ENCODE results near the gene PFKL.

PFKL gene

GRCh38 chr21:44329086-44329889 lies 29.4 kb downstream of the PFKL start:
- no peaks in the 10 kb centered on the region for H3K36me3 ChIP-seq (ENCODE audit: control insufficient read depth, insufficient read depth, low read length)
- no peaks in the 10 kb centered on the region for H3K27me3 ChIP-seq (ENCODE audit: control insufficient read depth, insufficient read depth, low read length)

DNA sequence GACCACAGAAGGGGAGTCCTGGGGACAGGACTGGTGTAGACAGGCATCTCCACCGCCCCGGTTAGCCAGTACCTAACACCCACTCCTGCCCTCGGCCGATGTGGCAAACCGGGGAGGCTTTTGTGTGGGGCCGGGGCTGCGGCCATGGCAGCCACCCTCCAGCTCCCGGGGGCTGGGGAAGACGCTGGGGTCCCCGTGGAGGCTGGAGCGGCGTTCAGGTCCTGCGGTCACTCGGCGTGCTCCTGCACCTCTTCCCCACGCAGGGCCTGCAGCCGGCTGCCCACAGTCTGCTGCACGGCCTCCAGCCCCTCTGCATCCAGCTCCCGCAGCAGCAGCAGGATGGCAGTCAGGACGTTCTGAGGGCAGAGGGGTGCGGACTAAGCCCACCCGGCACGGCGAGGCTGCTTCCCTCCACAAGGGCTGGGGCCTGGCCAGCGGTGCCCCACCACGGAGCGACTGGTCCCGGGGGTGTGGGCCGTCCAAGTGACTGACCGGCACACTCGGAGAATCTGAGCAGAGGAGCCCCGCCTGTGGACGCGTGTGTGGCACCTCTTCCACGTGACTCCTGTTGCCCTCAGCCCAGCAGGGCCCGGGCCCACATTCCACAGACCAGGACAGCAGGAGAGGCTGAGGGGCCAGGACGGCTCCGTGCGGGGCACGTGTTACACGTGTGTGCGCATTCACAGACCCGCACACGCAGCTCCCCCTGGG lies 30.3 kb downstream of the PFKL start:
- Histone ChIP-seq H3K4me3 (ENCODE audit: low read length) (no peak overlapping the region), H3K36me3 (ENCODE audit: control insufficient read depth, insufficient read depth, low read length) (no peaks in the 10 kb centered on the region), H3K4me1 (ENCODE audit: control insufficient read depth, insufficient read depth, low read length) (no peaks in the 10 kb centered on the region), H3K9ac (ENCODE audit: low read length) (no peak overlapping the region), H3K9me3 (ENCODE audit: control insufficient read depth, low read length) (no peaks in the 10 kb centered on the region), H3K27me3 (ENCODE audit: control insufficient read depth, insufficient read depth, low read length) (no peaks in the 10 kb centered on the region)

More at GRCh38 chr21:44329086-44329889, 29.4 kb downstream of the PFKL start:
- Histone ChIP-seq H3K4me1 (ENCODE audit: control insufficient read depth, insufficient read depth, low read length) (no peaks in the 10 kb centered on the region), H3K4me3 (ENCODE audit: low read length) (no peak overlapping the region), H3K9me3 (ENCODE audit: control insufficient read depth, low read length) (no peaks in the 10 kb centered on the region), H3K9ac (ENCODE audit: low read length) (no peak overlapping the region)

GRCh38 chr21:44330698-44331097 lies 30.8 kb downstream of the PFKL start:
- no peak overlapping the region for H3K9ac ChIP-seq (ENCODE audit: low read length)
- H3K4me3 ChIP-seq (ENCODE audit: low read length), result no peak overlapping the region
- H3K27me3 ChIP-seq (ENCODE audit: control insufficient read depth, insufficient read depth, low read length), result no peaks in the 10 kb centered on the region
- no peaks in the 10 kb centered on the region for H3K9me3 ChIP-seq (ENCODE audit: control insufficient read depth, low read length)
- H3K4me1 ChIP-seq (ENCODE audit: control insufficient read depth, insufficient read depth, low read length), result no peaks in the 10 kb centered on the region
- H3K36me3 ChIP-seq (ENCODE audit: control insufficient read depth, insufficient read depth, low read length), result no peaks in the 10 kb centered on the region

DNA sequence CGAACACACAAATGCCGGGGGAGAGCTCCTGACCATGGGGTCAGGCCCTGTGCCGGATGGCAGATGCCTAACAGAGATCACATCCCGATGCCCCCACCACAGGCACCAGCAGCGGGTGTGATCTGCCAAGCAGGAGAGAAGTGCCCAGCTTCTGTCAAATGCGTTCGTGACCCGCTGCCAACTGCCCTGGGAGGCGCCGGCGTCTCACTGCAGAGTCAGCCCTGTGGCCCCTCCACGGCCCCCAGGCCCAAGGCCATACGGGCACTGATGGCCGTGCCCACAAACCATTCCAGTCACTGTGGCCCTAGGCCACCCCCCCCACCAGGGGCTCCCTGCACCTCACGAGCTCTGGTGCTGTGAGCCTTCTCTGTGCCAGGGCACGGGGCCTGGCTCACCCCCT lies 31.4 kb downstream of the PFKL start:
- Histone ChIP-seq H3K9me3 (ENCODE audit: control insufficient read depth, low read length) (no peaks in the 10 kb centered on the region), H3K27me3 (ENCODE audit: control insufficient read depth, insufficient read depth, low read length) (no peaks in the 10 kb centered on the region), H3K9ac (ENCODE audit: low read length) (no peak overlapping the region), H3K4me1 (ENCODE audit: control insufficient read depth, insufficient read depth, low read length) (no peaks in the 10 kb centered on the region), H3K36me3 (ENCODE audit: control insufficient read depth, insufficient read depth, low read length) (no peaks in the 10 kb centered on the region), H3K4me3 (ENCODE audit: low read length) (no peak overlapping the region)

DNA sequence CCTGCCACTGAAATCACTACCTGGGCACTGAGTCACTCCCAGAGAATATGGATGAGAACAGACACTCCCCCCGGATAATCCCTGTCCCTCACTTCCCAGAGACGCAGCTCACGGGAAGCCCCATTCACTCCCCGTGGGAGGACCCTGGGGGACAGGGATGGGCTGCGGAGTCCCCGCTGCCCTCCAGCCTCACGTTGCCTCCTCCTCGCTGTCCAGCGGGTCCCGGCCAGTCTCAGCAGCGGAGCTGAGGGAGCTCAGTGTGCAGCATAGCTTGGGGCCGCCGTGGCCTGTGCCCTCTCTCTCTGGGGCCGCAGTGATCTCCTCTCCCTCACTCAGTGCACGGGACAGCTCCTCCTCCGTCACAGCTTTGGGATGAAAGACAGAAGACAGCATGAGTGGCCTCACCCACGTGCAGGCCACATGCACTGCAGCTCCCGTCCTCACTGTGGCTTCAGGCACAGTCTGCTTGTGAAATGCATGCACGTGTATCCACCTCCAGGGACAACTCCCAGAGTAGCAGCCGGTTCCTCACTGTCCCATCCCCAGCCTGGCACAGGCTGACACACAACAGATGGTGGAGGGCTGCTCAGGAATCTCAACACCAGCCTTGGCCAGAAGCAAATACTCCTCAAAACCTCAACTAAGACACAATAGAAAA lies 31.9 kb downstream of the PFKL start:
- no peak overlapping the region for H3K4me3 ChIP-seq (ENCODE audit: low read length)
- H3K36me3 ChIP-seq (ENCODE audit: control insufficient read depth, insufficient read depth, low read length), result no peaks in the 10 kb centered on the region
- no peaks in the 10 kb centered on the region for H3K9me3 ChIP-seq (ENCODE audit: control insufficient read depth, low read length)
- H3K9ac ChIP-seq (ENCODE audit: low read length), result no peak overlapping the region
- H3K27me3 ChIP-seq (ENCODE audit: control insufficient read depth, insufficient read depth, low read length), result no peaks in the 10 kb centered on the region
- no peaks in the 10 kb centered on the region for H3K4me1 ChIP-seq (ENCODE audit: control insufficient read depth, insufficient read depth, low read length)

GRCh38 chr21:44332383-44332782 lies 32.5 kb downstream of the PFKL start:
- Histone ChIP-seq H3K27me3 (ENCODE audit: control insufficient read depth, insufficient read depth, low read length) (no peaks in the 10 kb centered on the region), H3K4me3 (ENCODE audit: low read length) (no peak overlapping the region), H3K9me3 (ENCODE audit: control insufficient read depth, low read length) (no peaks in the 10 kb centered on the region), H3K4me1 (ENCODE audit: control insufficient read depth, insufficient read depth, low read length) (no peaks in the 10 kb centered on the region), H3K36me3 (ENCODE audit: control insufficient read depth, insufficient read depth, low read length) (no peaks in the 10 kb centered on the region), H3K9ac (ENCODE audit: low read length) (no peak overlapping the region)

GRCh38 chr21:44332965-44333364 lies 33.1 kb downstream of the PFKL start:
- Histone ChIP-seq H3K27me3 (ENCODE audit: control insufficient read depth, insufficient read depth, low read length) (no peaks in the 10 kb centered on the region), H3K36me3 (ENCODE audit: control insufficient read depth, insufficient read depth, low read length) (no peaks in the 10 kb centered on the region), H3K9ac (ENCODE audit: low read length) (no peak overlapping the region), H3K4me1 (ENCODE audit: control insufficient read depth, insufficient read depth, low read length) (peaks cover 3% of the 10 kb centered on the region), H3K9me3 (ENCODE audit: control insufficient read depth, low read length) (no peaks in the 10 kb centered on the region), H3K4me3 (ENCODE audit: low read length) (no peak overlapping the region)

DNA sequence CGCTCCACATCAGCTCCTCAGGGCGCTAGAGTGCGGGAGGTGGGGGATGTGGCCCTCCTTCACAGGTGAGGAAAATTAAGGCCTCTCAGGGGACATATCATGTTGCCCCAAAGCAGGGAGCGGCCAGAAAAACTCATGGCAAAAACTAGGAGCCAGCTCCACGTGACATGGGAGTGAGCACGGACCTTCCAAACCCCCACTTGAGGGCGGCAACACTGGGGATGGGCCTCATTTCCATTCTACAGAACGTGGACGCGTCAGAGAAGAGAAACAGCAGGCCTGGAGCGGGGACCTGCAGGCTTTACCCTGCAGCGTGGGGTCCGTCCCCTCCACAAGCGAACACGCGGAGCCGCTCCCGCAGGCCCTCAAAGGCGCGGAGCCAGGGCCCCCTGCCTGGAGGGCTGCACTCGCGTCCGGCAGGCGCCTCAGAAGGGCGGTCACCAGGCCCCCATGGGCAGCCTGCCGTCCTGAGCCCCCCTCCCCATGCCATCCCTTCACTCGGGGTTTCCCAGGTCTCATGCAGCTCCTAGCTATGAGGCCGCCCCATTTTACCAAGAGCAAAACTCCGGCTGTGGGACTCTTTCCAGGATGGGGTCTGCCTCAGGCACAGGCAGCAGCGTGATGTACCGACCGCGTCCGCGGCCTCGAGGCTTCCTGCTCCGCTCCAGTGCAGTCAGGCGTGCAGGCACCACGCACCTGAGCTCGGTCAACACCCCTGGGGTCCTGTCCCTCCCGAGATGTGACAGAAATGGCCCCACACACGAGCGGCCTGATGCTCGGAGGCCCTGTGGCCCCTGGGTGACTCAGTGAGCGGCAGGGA lies 33.9 kb downstream of the PFKL start:
- no peaks in the 10 kb centered on the region for H3K36me3 ChIP-seq (ENCODE audit: control insufficient read depth, insufficient read depth, low read length)
- no peaks in the 10 kb centered on the region for H3K27me3 ChIP-seq (ENCODE audit: control insufficient read depth, insufficient read depth, low read length)
- no peak overlapping the region for H3K4me3 ChIP-seq (ENCODE audit: low read length)
- no peaks in the 10 kb centered on the region for H3K9me3 ChIP-seq (ENCODE audit: control insufficient read depth, low read length)
- peaks cover 7% of the 10 kb centered on the region for H3K4me1 ChIP-seq (ENCODE audit: control insufficient read depth, insufficient read depth, low read length)
- H3K9ac ChIP-seq (ENCODE audit: low read length), result no peak overlapping the region

DNA sequence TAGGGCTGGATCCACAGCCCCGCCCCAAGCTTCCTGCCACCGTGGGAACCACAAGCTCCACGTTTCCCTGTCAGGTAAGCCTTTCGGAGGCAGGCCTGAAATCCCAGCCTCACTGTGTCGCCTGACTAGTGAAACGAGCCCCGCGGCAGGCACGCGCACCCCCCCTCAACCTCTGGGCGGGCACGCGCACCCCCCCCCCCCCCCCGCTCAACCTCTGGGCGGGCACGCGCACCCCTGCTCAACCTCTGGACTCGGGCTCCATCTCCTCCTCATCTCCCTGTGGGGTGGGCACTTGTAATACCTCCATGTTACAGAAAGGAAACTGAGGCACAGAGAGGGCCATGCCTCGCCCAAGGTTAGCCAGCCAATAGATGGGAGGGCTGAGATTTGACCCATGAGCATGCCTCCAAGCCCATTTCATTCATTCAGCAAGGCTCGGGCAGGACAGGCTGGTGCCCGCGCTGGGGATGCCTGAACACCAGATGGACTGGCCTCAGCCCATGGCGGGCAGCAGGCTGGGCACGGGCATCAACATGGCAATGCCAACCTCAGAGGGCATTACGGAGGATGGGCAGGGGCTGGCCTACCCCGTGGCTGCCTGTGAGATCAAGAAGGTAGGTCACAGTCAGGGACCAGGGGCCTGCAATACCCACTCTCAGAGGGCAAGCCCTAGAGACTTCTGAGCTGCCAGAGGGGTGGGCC lies 34.6 kb downstream of the PFKL start:
- no peaks in the 10 kb centered on the region for H3K27me3 ChIP-seq (ENCODE audit: control insufficient read depth, insufficient read depth, low read length)
- H3K4me3 ChIP-seq (ENCODE audit: low read length), result no peak overlapping the region
- H3K36me3 ChIP-seq (ENCODE audit: control insufficient read depth, insufficient read depth, low read length), result no peaks in the 10 kb centered on the region
- peaks cover 7% of the 10 kb centered on the region for H3K4me1 ChIP-seq (ENCODE audit: control insufficient read depth, insufficient read depth, low read length)
- no peak overlapping the region for H3K9ac ChIP-seq (ENCODE audit: low read length)
- no peaks in the 10 kb centered on the region for H3K9me3 ChIP-seq (ENCODE audit: control insufficient read depth, low read length)

GRCh38 chr21:44335266-44336059 lies 35.6 kb downstream of the PFKL start:
- H3K9ac ChIP-seq (ENCODE audit: low read length), result no peak overlapping the region
- H3K27me3 ChIP-seq (ENCODE audit: control insufficient read depth, insufficient read depth, low read length), result no peaks in the 10 kb centered on the region
- H3K4me1 ChIP-seq (ENCODE audit: control insufficient read depth, insufficient read depth, low read length), result peaks cover 15% of the 10 kb centered on the region
- H3K36me3 ChIP-seq (ENCODE audit: control insufficient read depth, insufficient read depth, low read length), result no peaks in the 10 kb centered on the region
- no peak overlapping the region for H3K4me3 ChIP-seq (ENCODE audit: low read length)
- no peaks in the 10 kb centered on the region for H3K9me3 ChIP-seq (ENCODE audit: control insufficient read depth, low read length)

DNA sequence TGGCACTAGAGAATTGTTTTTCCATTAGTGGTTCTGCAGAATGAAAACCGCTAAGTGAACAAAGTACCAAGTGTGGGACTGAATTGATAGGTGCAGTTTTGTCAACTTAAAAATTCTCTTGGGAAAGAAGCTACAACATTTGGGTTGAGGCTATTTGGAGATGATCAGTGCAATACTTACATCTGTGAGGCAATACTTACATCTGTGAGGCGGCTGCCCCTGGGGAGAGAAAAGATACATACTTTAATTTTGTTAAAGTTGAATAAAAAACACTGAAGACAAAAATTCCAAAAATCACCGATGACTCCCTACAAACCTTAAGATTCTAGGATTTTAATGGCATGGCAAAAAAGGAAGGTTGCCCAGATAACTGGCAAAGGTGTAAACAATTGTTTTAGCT lies 37.6 kb downstream of the PFKL start:
- H3K4me1 ChIP-seq (ENCODE audit: control insufficient read depth, insufficient read depth, low read length), result peaks cover 15% of the 10 kb centered on the region
- no peak overlapping the region for H3K4me3 ChIP-seq (ENCODE audit: low read length)
- no peaks in the 10 kb centered on the region for H3K36me3 ChIP-seq (ENCODE audit: control insufficient read depth, insufficient read depth, low read length)
- H3K9ac ChIP-seq (ENCODE audit: low read length), result no peak overlapping the region
- no peaks in the 10 kb centered on the region for H3K27me3 ChIP-seq (ENCODE audit: control insufficient read depth, insufficient read depth, low read length)
- no peaks in the 10 kb centered on the region for H3K9me3 ChIP-seq (ENCODE audit: control insufficient read depth, low read length)
